B cell (primary cell): ENCODE data around the gene NDEL1. TPM values are rescaled to one million over a fixed set of nuclear protein-coding genes. Genes with fewer than 3 reads are reported as not detected.

ENCODE experiments used
- ATAC-seq: fragments of 200-7000 bp; cut with Tn5 transposase; one replicate; pipeline ENCODE4 v1.10.0; 2021; ENCODE audit warnings: low read depth, mild to moderate bottlenecking, moderate number of reproducible peaks, moderate library complexity
- CTCF ChIA-PET: fragments of 350-600 bp; sonication (Branson Sonifier 250); formaldehyde crosslinking; loops from one replicate; lab custom pipeline; 2021; ENCODE audit warnings: antibody characterized with exemption, inconsistent platforms; lab: Charles Lee
- POLR2A ChIA-PET: fragments of 350-600 bp; sonication (Branson Sonifier 250); formaldehyde crosslinking; loops from one replicate; lab custom pipeline; 2021; ENCODE audit warnings: antibody characterized with exemption; lab: Charles Lee
- DNase-seq: peaks from one replicate; pipeline ENCODE4 v3.0.0; 2013
- H2AFZ ChIP-seq: 2 replicates; pipeline ENCODE4 v1.6.1; 2012; ENCODE audit warnings: mild to moderate bottlenecking, low read depth, low read length; ENCODE audit not compliant: insufficient read depth, poor library complexity, severe bottlenecking
- H3K27ac ChIP-seq, 2 donors: 1 replicate in 1 of 2; 2 replicates in 1 of 2; pipeline ENCODE4 v1.5.1; 2012 to 2013; ENCODE audit warnings: low read length in 2 of 2, mild to moderate bottlenecking in 2 of 2, moderate library complexity in 1 of 2
- H3K27me3 ChIP-seq, 4 experiments: fragments of 200-600 bp in 1 of 4; sonication (generic) in 1 of 4; replicated peaks in 1 of 4; 1 replicate in 2 of 4; 2 replicates in 2 of 4; pipeline versions ENCODE4 v1.6.1 to v1.7.0; 2013 to 2016; ENCODE audit warnings: low read length in 3 of 4, mild to moderate bottlenecking in 2 of 4, mixed read lengths in 1 of 4, moderate library complexity in 1 of 4; ENCODE audit not compliant: insufficient read depth in 4 of 4, control insufficient read depth in 3 of 4; ENCODE audit errors: control extremely low read depth in 1 of 4
- H3K36me3 ChIP-seq, 2 experiments: replicated peaks in 1 of 2; 1 replicate in 1 of 2; 2 replicates in 1 of 2; pipeline versions ENCODE4 v1.6.1 to v1.7.1; 2013; ENCODE audit warnings: low read length in 1 of 2; ENCODE audit not compliant: insufficient read depth in 2 of 2, control insufficient read depth in 1 of 2; ENCODE audit errors: control extremely low read depth in 1 of 2, extremely low read depth in 1 of 2
- H3K4me1 ChIP-seq, 2 donors: fragments of 200-600 bp in 1 of 2; sonication (generic) in 1 of 2; 1 replicate in 1 of 2; 2 replicates in 1 of 2; pipeline versions ENCODE4 v1.5.1 to v1.6.1; 2013 to 2017; ENCODE audit warnings: low read length in 2 of 2; ENCODE audit not compliant: control insufficient read depth in 2 of 2, insufficient read depth in 2 of 2
- H3K4me2 ChIP-seq: replicated peaks from 2 replicates; pipeline ENCODE3; 2012; ENCODE audit warnings: mild to moderate bottlenecking, low read depth, low read length; ENCODE audit not compliant: poor library complexity, severe bottlenecking
- H3K4me3 ChIP-seq, 5 experiments: fragments of 200-600 bp in 1 of 5; sonication (generic) in 1 of 5; 1 replicate in 3 of 5; 2 replicates in 2 of 5; pipeline versions ENCODE4 v1.5.1 to v1.7.0; 2011 to 2016; ENCODE audit warnings: low read length in 4 of 5, mild to moderate bottlenecking in 4 of 5, low read depth in 2 of 5, control low read depth in 1 of 5, moderate library complexity in 1 of 5; ENCODE audit not compliant: insufficient read depth in 1 of 5; ENCODE audit errors: control extremely low read depth in 1 of 5, extremely low read depth in 1 of 5
- H3K79me2 ChIP-seq: fragments of 200-600 bp; sonication (generic); one replicate; pipeline ENCODE4 v1.6.0; 2016; ENCODE audit warnings: low read length; ENCODE audit not compliant: control insufficient read depth, insufficient read depth
- H3K9ac ChIP-seq: fragments of 200-600 bp; sonication (generic); 2 replicates; pipeline ENCODE4 v1.6.1; 2017; ENCODE audit warnings: mild to moderate bottlenecking, low read length, moderate library complexity
- H3K9me3 ChIP-seq, 3 donors: one replicate each; pipeline versions ENCODE4 v1.6.1 to v1.7.1; 2013; ENCODE audit warnings: low read length in 2 of 3; ENCODE audit not compliant: control insufficient read depth in 2 of 3, insufficient read depth in 1 of 3; ENCODE audit errors: control extremely low read depth in 1 of 3
- H4K20me1 ChIP-seq: 2 replicates; pipeline ENCODE4 v1.6.0; 2012; ENCODE audit warnings: mild to moderate bottlenecking, low read length; ENCODE audit not compliant: insufficient read depth, control insufficient read depth, poor library complexity, severe bottlenecking
- H3K27ac Mint-ChIP-seq: one replicate; pipeline ENCODE4 v1.8.0; 2021; ENCODE audit warnings: mixed read lengths
- H3K27me3 Mint-ChIP-seq: one replicate; pipeline ENCODE4 v1.8.0; 2021; ENCODE audit warnings: mixed read lengths
- H3K4me1 Mint-ChIP-seq: one replicate; pipeline ENCODE4 v1.8.0; 2021; ENCODE audit warnings: mixed read lengths
- H3K4me3 Mint-ChIP-seq: one replicate; pipeline ENCODE4 v1.8.0; 2021; ENCODE audit warnings: mixed read lengths
- H3K9me3 Mint-ChIP-seq: one replicate; pipeline ENCODE4 v1.8.0; 2022; ENCODE audit warnings: mixed read lengths; ENCODE audit not compliant: insufficient read depth
- CTCF ChIP-seq: fragments of 200-600 bp; IDR thresholded peaks from one replicate; pipeline ENCODE4 v1.8.0; 2022; ENCODE audit warnings: antibody characterized with exemption, mild to moderate bottlenecking
- EZH2 ChIP-seq: IDR thresholded peaks from 2 replicates; pipeline ENCODE4 v1.6.1; 2012; ENCODE audit warnings: borderline replicate concordance, low read depth, mild to moderate bottlenecking, moderate library complexity, low read length; ENCODE audit not compliant: insufficient read depth, poor library complexity, severe bottlenecking
- WGBS: methylation state at CpG from one replicate; pipeline ENCODE4 v1.1.5; 2013; ENCODE audit warnings: missing lambda C conversion rate; ENCODE audit not compliant: insufficient coverage; 5-methylcytosine and 5-hydroxymethylcytosine counted together
- intact Hi-C: fragments of 100-400 bp; cut with micrococcal nuclease; formaldehyde crosslinking; loops from one replicate; pipeline ENCODE4 v1.10.0; 2022
- polyA plus RNA-seq: library from polyadenylated mRNA; depleted of rRNA; stranded (reverse); fragments of >200 nt; gene quantifications from 2 replicates; pipeline ENCODE4 v1.2.3, GENCODE V29; 2012
- total RNA-seq, 2 donors: library from RNA; stranded (reverse); fragments of 120-200 nt in 1 of 2; gene quantifications; 1 replicate in 1 of 2; 2 replicates in 1 of 2; pipeline versions ENCODE4 v1.2.3 to v1.2.4, GENCODE V29; 2013 to 2022

Gene NDEL1
- total and polyA plus RNA-seq, 2 donors (not counting 1 experiment from before 2014, with no cell fraction given): 30.2 to 108 TPM

DNA sequence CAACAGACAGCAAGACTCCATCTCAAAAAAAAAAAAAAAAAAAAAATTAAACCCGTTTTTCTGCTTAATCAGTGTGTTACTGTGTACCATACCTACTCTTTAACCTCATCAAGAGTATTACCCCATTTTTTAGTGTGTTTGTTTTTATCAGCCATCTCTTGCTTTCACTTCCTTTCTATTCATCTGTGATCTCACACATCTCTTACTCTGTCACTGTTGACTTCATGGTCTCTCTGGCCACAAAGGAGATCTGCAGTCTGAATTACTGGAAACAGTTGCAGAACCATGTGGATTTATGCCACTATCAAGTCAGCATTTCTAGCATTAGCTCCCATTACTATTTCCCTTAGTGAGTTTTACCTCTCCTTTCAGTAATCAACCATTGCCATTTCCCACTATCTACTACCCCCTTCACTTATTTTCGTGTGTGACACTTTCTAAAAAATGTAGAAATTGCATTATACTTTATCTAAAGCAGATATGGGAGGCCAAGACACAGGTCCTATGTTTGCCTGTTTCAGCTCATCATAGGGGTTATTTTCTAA, 20.1 kb downstream of the NDEL1 start:
- no peak overlapping the region for H3K9ac ChIP-seq
- H4K20me1 ChIP-seq: peaks cover 29% of the 10 kb centered on the region
- H3K36me3 ChIP-seq: peaks cover 16 to 79% of the 10 kb centered on the region in 2 experiments
- ATAC-seq (no peak), DNase-seq (no peak)
- intact Hi-C loops: no loop called here
- H2AFZ ChIP-seq: no peak overlapping the region
- Mint-ChIP-seq H3K27ac (no peak overlapping the region), H3K27me3 (no peaks in the 10 kb centered on the region), H3K9me3 (no peaks in the 10 kb centered on the region), H3K4me1 (no peaks in the 10 kb centered on the region), H3K4me3 (no peak overlapping the region)
- H3K4me2 ChIP-seq: no peak overlapping the region
- ChIA-PET POLR2A (interaction anchor here (0.7 kb wide), 1 partner anchor 8 kb away, joined by 5 read pairs; no protein-coding TSS in a partner anchor), CTCF (interaction anchor here (1.4 kb wide), 1 partner anchor 38 kb away, joined by 3 read pairs; no protein-coding TSS in a partner anchor)
- H3K27me3 ChIP-seq: no peaks in the 10 kb centered on the region
- H3K4me1 ChIP-seq: no peaks in the 10 kb centered on the region
- H3K79me2 ChIP-seq: peaks cover 22% of the 10 kb centered on the region
- TF ChIP-seq CTCF (no peak), EZH2 (no peak)
- no peak overlapping the region for H3K4me3 ChIP-seq
- no peak overlapping the region for H3K27ac ChIP-seq
- H3K9me3 ChIP-seq: no peaks in the 10 kb centered on the region
- WGBS: no CpG with 5 or more reads among the region's 2 CpGs

DNA sequence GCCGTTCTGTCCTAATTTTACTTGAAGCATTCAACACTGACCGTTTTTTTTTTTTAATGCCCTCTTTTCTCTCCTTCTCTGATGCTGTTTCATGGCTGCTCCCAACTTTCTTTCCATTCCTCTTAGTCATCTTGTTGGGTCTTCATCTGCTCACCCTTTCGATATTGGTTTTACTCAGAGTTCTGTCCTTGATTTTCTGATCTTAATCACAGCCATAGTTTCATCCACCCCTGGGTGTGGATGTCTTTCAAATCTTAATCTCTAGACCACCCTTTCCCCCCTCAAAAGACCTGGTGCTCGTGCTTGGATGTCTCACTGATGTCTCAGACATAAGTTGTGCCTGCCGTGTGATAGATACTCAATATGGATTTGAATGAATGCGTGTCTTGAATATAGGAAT, 22.4 kb downstream of the NDEL1 start:
- peaks cover 12 to 84% of the 10 kb centered on the region in 2 experiments for H3K36me3 ChIP-seq
- H3K4me1 Mint-ChIP-seq: no peaks in the 10 kb centered on the region
- no peak for DNase-seq
- H3K4me3 ChIP-seq: no peak overlapping the region
- ChIA-PET CTCF (interaction anchor here (2.0 kb wide), 1 partner anchor 288 kb away, joined by 5 read pairs; no protein-coding TSS in a partner anchor), POLR2A (no interaction called here)
- H3K9me3 Mint-ChIP-seq: no peaks in the 10 kb centered on the region
- H3K27me3 Mint-ChIP-seq: no peaks in the 10 kb centered on the region
- no peak overlapping the region for H3K9ac ChIP-seq
- H3K27me3 ChIP-seq: no peaks in the 10 kb centered on the region
- TF ChIP-seq EZH2: no peak
- TF ChIP-seq CTCF: no peak
- H3K4me2 ChIP-seq: no peak overlapping the region
- intact Hi-C loops: no loop called here
- WGBS: 97% methylated on average over 4 of the region's 6 CpGs
- H3K27ac Mint-ChIP-seq: no peak overlapping the region
- H2AFZ ChIP-seq: no peak overlapping the region
- ATAC-seq: no peak
- H3K79me2 ChIP-seq: peaks cover 36% of the 10 kb centered on the region
- no peak overlapping the region for H3K27ac ChIP-seq
- H3K9me3 ChIP-seq: no peaks in the 10 kb centered on the region
- peaks cover 47% of the 10 kb centered on the region for H4K20me1 ChIP-seq
- no peaks in the 10 kb centered on the region for H3K4me1 ChIP-seq
- no peak overlapping the region for H3K4me3 Mint-ChIP-seq
